NCI-H1048 (cell line): ENCODE results near the gene CIB4.
"Not testable (repeated sequence)": the region's sequence is repeated elsewhere in the genome, so short reads cannot be mapped to it uniquely, and the experiment has no call there.

Source experiments
- DNase-seq: peaks from one replicate; lab custom pipeline; 2025; lab: John Stamatoyannopoulos, UW

CIB4 gene

DNA sequence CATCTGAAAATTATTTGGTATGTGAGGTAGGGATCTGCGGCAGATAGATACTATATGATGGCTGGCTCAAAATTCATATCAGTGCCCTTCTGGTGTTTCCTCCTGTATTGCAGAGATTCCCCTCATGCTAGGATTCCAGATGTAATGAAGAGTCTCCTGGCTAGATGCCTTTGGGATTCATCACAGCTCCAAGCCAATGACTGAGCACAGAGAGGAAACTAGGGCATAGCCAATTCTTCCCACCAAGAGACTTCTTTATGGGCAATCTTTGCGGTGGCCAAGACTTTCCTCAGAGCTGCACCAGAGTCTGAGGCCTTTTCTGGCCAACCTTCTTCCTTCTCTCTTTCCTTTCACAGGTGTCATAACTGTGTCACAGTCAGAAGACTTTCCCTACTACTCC, 25.5 kb upstream of the CIB4 start:
- no peak for DNase-seq

DNA sequence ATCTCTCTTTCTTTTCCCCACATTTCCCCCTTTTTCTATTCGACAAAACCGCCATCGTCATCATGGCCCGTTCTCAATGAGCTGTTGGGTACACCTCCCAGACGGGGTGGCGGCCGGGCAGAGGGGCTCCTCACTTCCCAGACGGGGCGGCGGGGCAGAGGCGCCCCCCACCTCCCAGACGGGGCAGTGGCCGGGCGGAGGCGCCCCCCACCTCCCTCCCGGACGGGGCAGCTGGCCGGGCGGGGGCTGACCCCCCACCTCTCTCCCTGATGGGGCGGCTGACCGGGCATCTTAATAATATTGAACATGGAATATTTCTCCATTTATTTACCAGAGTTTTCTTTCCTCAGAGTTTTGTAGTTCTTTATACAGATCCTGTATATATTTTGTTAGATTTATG, 24.1 kb upstream of the CIB4 start:
- not testable (repeated sequence) for DNase-seq

DNA sequence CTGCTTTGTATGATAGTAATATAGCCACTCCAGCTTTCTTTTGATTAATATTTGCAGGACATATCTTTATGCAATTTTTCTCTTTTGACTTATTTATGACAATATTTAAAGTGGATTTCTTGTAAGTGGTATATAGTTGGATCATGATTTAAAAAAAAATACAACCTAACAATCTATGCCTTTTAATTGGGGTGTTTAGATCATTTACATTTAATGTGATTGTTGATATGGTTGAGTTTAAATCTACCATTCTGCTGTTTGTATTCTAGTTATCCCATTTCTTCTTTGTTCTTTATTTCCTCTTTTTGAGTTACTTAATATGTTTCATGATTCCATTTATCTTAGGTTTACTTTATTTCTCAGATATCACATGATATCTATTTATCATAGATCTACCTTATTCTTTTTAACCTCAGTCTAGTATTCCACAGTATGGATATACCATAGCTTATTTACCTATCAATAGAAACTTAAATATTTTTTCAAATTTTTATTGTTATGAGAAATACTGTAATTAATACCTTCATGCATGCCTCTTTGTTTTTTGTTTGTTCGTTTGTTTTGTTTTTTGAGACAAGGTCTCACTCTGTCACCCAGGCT, 19.3 kb upstream of the CIB4 start:
- no peak for DNase-seq

DNA sequence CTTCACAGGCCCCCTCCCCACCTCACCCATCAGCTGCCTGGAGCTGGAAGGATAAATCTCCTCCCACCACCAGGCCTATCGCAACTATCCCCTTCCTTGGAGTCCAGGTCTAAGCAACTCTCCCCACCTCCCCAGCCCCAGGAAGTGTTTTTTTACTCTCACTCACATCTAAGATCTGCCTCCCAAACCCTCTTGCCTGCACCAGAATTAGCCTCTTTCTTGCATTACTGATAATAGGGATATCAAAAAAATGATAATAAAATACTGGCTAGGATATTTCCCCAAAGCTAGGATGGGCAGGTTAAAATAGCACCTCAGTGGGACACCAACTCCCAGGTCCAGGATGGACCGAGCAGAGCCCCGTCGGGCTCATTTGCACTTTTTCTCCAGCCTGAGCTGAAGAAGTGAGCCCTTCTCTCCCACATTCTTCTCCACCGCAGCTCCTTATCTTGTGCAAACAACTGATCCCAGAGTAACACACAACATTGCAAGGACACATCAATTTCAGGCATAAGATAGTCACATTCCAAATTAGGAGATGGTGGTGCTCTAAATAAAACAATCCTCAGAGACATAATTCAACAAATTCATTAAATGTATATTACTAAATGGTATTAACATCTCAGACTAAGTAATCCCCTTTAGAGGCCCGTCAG, 17.7 kb upstream of the CIB4 start:
- no peak for DNase-seq

DNA sequence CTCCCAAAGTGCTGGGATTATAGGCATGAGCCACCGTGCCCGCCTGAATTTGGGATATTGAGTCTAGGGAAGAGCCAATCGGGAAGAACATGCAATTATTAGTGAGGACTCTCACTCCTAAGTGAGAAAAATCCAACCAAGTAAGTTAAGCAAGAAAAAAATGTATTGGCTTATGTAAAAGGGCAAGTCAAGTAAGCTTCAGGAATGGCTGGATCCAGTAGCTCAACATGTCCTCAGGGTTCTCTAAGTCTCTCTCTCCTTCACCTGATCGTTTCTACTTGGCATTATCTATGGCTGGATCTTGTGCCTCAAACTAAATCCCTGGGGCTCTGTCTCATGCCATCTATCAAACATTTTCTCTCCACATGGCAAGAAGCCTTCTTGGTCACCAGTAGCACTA, 16.1 kb upstream of the CIB4 start:
- DNase-seq = no peak

DNA sequence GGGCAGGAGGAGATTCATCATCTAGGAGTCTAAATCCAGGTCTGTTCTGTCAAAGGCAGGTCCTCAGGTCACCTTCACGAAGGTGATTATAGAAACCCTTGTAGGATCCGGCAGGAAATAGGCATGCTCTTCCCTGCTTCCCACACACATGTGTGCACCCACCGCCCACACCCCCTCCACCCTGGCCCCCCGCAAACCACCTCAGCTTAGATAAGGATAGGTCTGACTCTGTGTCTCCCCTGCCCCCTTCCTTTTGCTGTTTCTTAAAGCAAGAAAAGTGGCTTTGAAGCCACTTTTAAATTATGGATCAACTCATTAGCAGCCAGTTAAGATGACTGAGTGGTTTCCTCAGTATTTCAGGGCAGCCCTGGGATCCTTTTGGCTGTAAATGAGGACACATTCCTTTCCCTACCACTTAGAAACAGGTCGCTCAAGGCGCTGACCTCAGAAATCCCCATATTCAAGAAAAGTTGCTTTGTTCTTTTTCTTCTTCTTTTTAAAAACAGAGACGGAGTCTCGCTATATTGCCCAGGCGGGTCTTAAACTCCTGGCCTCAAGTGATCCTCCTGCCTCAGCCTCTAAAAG, 14.5 kb upstream of the CIB4 start:
- DNase-seq = no peak

DNA sequence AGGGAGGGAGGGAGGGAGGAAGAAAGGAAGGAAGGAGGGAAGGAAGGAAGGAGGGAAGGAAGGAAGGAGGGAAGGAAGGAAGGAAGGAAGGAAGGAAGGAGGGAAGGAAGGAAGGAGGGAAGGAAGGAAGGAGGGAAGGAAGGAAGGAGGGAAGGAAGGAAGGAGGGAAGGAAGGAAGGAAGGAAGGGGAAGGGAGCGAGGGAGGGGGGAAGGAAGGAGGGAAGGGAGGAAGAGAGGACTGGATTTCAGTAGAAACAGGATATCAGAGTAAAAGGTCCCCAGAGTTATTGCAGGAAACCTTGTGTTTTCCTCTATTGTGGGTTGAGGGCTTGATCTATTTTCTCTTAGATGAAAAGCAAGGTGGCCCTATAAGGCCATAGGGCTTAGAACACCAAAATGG, 14.0 kb upstream of the CIB4 start:
- DNase-seq = not testable (repeated sequence)

DNA sequence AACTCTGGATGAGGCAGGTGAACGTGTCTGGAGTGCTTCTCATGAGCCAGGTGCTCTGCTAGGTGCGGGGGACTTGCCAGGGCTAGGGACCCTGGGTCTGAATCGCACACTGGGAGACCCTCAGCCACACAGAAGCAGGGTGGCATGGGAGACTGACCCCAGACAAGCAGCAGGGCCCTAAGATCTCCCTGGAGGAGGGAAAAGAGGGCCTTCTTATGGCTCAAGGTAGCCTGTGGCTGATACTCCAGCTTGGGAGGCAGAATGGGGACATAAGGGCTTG, 12.8 kb upstream of the CIB4 start:
- DNase-seq = no peak

DNA sequence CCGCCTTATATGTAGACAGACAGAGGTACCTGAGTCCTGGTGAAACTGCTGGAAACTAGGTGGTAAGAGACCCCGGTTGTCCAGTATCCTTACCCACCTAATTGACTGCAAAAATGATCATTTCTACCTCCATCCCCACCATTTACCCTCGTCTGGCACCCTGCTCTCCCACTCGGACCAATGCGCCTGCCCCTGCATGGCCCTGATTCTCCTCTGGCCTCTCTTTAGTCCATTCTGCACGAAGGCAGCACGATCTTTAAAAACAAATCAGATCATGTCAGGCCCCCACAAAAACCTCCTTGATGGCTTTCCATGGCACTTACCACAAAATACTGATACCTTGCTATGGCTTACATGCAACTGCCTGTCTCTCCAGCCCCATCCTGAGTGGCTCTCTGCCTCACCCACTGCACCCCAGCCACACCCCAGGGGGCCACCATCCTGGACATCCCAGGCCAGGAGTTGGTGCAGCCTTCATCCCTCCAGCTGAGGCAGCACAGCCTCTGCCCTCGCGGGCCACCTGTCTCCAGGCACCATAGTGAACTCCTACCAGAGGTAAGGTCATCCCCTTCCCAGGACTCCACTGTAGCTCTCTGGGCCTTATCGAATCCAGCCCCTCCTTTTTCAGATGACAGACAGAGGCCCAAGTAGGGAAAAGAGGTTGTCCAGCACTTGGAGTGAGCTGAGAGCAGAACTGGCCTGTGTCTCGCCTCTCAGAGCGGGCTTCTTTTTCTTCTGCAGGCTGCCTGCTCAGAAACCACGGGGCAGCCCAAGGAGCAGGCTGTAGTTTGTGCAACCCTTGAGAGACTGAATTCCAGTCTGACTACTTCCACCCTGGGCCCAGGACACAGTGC, 12.3 kb upstream of the CIB4 start:
- DNase-seq = no peak

DNA sequence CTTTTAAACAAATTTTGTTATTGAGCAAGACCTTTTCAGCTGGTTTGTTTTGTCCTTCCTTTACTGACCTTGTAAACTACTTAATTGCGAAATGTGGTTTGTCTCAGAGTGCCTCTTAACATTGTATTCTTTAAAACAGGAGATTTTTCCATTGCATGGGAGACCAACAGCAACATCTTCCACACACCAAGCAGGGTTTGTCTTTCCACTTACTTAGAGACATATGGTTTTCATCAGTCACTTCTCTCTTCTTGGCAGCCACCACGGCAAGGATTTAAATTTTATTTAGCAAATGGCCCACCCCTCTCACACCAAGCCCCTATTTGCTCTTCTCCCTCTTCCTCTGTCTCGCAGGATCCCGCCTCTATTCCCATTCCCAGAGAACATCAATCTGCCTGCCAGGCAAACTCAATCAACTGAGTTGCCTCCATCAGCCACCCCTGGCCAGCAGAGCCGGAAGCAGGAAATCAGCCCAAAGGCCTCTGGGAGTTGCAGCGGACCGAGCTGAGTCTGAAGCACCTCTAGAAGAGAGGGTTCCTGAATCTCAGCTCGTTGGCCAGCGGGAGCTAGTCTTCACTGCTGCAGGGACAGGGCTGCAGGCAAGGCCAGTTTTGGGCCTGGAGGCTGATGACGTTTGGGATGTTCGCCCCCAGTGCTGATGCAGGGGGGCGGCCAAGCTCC, 11.3 kb upstream of the CIB4 start:
- DNase-seq = no peak

DNA sequence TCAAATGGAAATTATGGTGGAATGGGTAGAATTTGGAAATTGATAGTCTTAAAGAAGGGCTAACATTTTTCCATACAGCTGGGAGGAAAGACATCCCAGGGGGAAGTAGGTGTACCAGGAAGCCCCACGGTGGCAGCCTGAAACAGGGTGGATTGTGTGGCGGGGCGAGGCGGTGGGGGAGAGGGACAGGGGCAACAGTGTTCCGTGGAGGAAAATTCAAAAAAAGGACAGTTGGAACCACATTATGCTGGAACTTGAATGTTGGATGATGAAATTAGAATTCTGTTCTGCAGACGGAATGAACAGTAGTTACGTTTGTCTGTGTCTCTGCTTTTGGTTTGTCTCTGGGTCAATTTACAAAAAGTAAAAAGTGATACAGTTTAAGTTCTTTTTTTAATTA, 10.6 kb upstream of the CIB4 start:
- no peak for DNase-seq

DNA sequence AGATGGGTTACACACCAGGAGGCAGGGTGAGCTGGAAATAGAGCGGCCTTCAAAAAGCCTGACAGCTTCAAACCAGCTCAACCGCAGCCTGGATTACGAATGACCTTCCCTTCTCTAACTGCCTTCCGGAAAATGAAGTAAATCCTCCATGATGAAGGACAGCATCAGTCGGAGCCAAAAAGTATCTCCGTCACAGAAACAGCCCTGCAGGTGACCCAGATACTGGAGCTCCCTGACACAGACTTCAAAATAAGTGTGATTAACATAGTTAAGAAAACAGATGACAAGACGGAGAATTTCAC, 10.3 kb upstream of the CIB4 start:
- no peak for DNase-seq

DNA sequence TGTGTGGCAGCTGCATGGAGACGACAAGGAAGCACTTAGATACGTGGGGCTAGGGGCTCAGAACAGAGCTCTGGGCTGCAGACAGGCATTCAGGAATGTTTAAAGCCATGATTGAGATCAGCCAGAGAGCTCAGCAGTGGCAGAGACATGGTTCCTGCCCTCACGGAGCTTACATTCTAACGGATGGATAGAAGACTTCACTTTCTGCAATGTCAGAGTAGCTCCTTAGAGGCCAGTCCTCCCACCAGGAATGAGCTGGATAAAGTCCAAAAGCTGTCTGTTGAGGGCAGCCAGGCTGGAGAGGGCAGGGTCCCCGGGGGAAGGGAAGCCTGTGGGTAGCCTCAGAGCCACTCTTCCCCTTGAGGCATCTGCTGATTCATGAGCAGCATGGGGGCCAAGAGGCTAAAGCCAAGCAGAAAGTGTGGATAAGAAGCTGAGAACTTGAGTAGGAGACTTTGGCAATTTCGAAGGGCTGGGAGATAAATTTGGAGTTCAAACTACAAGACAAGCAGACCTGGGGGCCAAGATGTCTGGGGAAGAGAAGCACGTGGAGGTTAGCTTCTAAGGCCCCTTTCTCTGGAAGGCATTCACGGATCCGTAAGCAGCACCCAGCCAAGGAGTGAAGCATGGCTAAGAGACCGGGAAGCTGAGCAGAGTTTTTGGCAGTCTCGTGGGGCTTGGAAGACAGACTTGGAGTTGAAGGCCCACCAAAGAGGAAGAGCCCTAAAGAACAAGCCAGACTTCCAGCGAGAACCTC, 9.7 kb upstream of the CIB4 start:
- DNase-seq = no peak

DNA sequence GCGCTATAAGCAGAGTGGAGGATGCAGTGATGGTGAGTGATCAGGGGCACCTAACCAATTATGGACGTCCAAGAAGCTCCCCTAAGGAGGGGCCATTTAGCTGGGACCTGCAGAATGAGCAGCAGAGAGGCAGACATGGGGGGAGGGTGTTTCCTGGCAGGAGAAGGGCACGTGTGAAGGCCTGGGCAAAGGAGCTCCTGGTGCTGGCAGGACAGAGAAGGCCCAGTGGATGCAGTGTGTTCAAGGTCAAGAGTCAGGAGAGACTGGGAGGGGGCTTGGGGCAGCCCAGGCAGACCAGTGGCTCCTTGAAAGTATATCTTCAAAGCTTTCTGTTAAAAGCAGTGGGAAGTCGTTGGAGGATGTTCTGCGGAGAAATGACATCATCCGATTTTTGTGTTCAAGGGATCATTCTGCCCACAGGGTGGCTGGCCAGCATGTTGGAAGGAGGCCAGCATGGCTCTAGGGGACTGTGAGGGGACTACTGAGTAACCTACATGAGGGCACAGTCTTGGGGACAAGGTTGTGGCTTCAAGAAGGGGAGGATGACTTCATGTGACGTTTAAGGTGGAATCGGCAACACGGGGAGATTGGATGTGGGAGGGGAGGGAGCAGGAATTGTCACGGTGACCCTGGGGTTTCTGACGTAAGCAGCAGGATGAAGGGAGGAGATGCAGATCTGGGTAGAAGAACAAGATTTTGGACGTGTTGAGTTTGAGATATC, 9.0 kb upstream of the CIB4 start:
- no peak for DNase-seq

DNA sequence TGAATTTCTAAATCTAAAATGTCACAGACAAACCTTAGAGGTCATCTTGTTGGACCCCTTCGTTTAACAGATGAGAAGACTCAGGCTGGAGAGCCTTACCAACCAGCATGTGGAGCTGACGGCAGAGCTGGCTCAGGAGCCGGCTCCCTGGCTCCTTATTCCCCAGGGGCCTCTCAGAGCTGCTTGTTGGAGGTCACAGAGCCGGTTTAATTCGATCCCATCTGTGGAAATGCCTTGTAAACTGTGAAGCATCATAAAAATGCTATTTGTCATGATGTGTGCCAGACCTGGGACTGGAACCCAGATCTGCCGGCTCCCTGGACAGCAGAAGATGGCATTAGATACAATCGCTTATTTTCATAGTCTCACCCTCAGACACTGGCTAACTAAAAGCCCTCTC, 8.2 kb upstream of the CIB4 start:
- no peak for DNase-seq

DNA sequence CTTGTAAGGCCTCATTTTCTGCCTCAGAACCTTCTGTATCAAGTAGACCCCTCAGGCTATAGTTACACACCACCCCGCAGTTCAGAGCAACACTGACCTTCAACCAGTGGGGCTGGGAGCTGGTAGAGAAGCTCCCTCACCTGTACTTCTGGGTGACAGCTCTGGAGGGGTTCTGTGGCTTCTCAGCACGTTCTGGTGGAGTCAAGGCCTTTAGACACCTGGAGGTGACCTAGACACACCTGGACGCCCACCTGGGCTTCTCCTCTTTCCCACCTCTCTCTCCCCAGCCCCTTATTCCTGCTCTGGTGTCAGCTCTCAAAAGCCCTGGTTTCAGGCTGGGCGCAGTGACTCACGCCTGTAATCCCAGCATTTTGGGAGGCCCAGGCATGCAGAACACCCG, 7.3 kb upstream of the CIB4 start:
- no peak for DNase-seq

DNA sequence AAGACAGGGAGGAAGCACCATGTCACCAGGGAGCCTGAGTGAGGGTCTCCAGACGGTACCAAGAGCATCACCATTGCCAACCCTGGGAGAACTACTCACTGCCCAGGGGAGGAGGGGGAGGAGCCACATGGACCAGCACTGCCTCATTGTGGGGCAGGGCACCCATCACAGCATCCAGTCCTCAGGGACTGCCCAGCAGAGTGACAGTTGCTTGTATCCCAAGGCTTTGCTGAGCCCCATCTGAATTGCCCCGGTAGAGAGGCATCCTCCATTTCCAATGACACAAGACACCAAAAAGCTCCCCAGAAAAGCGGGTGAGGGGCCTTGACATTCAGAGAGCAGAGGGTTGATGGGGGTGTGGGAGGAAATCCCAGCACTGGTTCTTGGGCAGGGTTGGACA, 6.8 kb upstream of the CIB4 start:
- DNase-seq = no peak

DNA sequence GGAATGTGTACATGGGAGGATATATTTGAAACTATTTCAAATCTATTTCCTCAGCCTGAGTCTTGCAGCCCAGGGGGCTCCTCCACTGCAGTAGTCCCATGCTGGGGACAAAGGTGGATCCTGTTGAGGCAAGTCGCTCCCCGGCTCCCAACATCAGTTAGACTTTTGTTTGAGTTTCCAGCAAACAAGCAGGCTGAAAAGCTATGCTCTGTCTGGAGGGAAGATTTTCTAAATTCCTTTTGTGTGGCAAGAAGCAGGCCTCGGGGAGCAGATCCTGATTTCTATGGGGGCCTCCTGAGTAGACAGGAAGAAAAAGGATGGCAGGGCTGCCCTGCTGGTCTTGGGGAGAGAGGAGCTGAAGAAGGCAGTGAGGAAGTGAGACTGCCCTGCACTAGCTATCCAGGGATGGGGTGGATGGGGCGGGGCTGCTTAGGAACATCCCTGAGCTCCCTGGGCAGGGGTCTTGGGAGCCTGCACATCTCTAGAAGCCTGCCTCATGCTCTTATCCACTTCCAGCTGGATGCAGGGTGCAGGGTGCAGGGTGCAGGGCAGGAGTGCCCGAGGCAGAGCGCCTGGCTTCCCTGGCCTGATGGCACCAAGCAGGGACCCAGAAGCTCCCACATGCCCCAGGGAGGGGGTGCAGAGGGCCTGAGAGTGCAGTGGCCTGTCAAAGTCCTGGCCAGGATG, 6.0 kb upstream of the CIB4 start:
- DNase-seq = no peak

DNA sequence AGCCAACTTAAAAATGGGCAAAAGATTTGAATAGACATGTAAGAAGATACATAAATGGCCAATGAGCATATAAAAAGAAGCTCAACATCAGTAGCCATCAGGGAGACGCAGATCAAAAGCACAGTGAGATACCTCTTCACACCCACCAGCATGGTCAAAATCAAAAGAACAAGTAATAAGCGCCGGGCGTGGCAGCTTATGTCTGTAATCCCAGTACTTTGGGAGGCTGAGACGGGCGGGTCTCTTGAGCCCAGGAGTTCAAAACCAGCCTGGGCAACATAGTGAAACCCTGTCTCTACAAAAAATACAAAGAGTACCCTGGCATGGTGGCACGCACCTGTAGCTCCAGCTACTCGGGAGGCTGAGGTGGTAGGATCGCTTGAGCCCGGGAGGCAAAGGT, 4.6 kb upstream of the CIB4 start:
- DNase-seq = no peak

DNA sequence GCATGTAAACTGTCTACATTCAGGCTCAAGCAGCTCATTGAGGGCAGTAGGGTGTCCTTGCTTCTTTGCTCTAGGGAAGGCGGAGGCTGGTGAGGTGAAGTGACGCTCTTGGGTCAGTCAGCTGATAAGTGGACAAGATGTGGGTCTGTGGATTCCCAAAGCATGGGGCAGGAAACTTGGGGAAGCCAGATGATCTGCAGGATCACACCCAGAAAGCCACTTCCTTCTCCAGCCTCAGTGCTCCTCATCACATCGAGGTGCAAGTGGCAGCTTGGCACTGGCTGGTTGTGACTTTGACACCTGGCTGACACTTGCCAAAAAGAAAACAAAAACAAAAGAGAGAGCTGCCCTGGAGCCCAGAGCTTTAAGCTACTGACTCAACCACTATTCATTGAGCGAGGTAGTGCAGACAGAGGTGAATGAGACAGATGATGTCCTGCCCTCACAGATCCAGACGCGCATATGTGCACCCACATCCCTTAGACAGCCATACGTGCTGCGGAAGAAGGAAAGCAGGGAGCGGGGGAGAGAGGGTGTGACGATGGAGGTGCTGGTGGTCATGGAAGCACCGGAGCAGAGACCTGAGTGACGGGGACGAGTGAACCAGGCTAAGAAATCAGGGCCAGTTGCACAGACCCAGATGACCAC, 3.1 kb upstream of the CIB4 start:
- no peak for DNase-seq
